DND-41 (cell line): ENCODE data around the gene SEMA4C.

ENCODE experiments used
- EZH2 ChIP-seq: IDR thresholded peaks from 3 replicates; pipeline ENCODE4 v1.6.1; 2012; ENCODE audit warnings: borderline replicate concordance, low read depth, mild to moderate bottlenecking, moderate library complexity, low read length, inconsistent platforms; ENCODE audit not compliant: severe bottlenecking
- TF ChIP-seq, protein P1 (sequence below): IDR thresholded peaks from 2 replicates; pipeline ENCODE4 v1.5.1; 2012; ENCODE audit warnings: borderline replicate concordance, low read length, moderate library complexity, mild to moderate bottlenecking; ENCODE audit not compliant: poor library complexity, severe bottlenecking; ENCODE audit errors: extremely low read depth

GRCh38 chr2:96822786-96823185, 47.1 kb downstream of the SEMA4C start:
- TF ChIP-seq, protein P1, sequence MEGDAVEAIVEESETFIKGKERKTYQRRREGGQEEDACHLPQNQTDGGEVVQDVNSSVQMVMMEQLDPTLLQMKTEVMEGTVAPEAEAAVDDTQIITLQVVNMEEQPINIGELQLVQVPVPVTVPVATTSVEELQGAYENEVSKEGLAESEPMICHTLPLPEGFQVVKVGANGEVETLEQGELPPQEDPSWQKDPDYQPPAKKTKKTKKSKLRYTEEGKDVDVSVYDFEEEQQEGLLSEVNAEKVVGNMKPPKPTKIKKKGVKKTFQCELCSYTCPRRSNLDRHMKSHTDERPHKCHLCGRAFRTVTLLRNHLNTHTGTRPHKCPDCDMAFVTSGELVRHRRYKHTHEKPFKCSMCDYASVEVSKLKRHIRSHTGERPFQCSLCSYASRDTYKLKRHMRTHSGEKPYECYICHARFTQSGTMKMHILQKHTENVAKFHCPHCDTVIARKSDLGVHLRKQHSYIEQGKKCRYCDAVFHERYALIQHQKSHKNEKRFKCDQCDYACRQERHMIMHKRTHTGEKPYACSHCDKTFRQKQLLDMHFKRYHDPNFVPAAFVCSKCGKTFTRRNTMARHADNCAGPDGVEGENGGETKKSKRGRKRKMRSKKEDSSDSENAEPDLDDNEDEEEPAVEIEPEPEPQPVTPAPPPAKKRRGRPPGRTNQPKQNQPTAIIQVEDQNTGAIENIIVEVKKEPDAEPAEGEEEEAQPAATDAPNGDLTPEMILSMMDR: no peak
- TF ChIP-seq EZH2: no peak
